ENCODE data around the gene LHPP.

Gene LHPP

GRCh38 chr10:124588736-124589490 lies 127.3 kb downstream of the LHPP start:
- no peak for TF ChIP-seq CTCF (conservative IDR thresholded peaks at IDR 0.05; ENCODE audit: low read length)
- no peak overlapping the region for H3K4me3 ChIP-seq (ENCODE audit: low read length)

GRCh38 chr10:124589491-124590041 lies 127.9 kb downstream of the LHPP start:
- DNase-seq (ENCODE audit: low read depth), result peak; percentile 12
- no peak for TF ChIP-seq CTCF (conservative IDR thresholded peaks at IDR 0.05; ENCODE audit: low read length)
- H3K4me3 ChIP-seq (ENCODE audit: low read length), result no peak overlapping the region

More at GRCh38 chr10:124588736-124589490, 127.3 kb downstream of the LHPP start:
- DNase-seq (ENCODE audit: low read depth), result no peak

GRCh38 chr10:124590216-124591122 lies 128.8 kb downstream of the LHPP start:
- no peak for DNase-seq (ENCODE audit: low read depth)
- H3K4me3 ChIP-seq (ENCODE audit: low read length), result no peak overlapping the region
- TF ChIP-seq CTCF (conservative IDR thresholded peaks at IDR 0.05; ENCODE audit: low read length), result no peak

- TF ChIP-seq CTCF (conservative IDR thresholded peaks at IDR 0.05; ENCODE audit: low read length), result no peak
- H3K4me3 ChIP-seq (ENCODE audit: low read length), result no peak overlapping the region
- no peak for DNase-seq (ENCODE audit: low read depth)
Measured at GRCh38 chr10:124591123-124591495, 129.5 kb downstream of the LHPP start.

GRCh38 chr10:124592101-124592500 lies 130.5 kb downstream of the LHPP start:
- no peak overlapping the region for H3K4me3 ChIP-seq (ENCODE audit: low read length)
- no peak for DNase-seq (ENCODE audit: low read depth)
- no peak for TF ChIP-seq CTCF (conservative IDR thresholded peaks at IDR 0.05; ENCODE audit: low read length)

GRCh38 chr10:124592736-124593430 lies 131.3 kb downstream of the LHPP start:
- no peak for TF ChIP-seq CTCF (conservative IDR thresholded peaks at IDR 0.05; ENCODE audit: low read length)
- no peak for DNase-seq (ENCODE audit: low read depth)
- H3K4me3 ChIP-seq (ENCODE audit: low read length), result no peak overlapping the region

Measured in AG10803 (cell line).